NT2/D1 (cell line): ENCODE measurements around the gene CELF2.

ENCODE experiments used
- DNase-seq: peaks from one replicate; pipeline ENCODE4 v3.0.0-alpha.2; 2011; ENCODE audit warnings: low read depth, low spot score
- H3K27me3 ChIP-seq: 2 replicates; pipeline ENCODE4 v1.6.0; 2011; ENCODE audit warnings: mild to moderate bottlenecking; ENCODE audit not compliant: insufficient read length, insufficient read depth
- H3K36me3 ChIP-seq: 2 replicates; pipeline ENCODE4 v1.6.1; 2011; ENCODE audit warnings: mild to moderate bottlenecking, low read length, mixed read lengths; ENCODE audit not compliant: insufficient read depth, insufficient read length
- H3K4me1 ChIP-seq: 2 replicates; pipeline ENCODE4 v1.5.1; 2011; ENCODE audit not compliant: insufficient read depth, insufficient read length
- H3K4me3 ChIP-seq: 2 replicates; pipeline ENCODE4 v1.5.1; 2011; ENCODE audit warnings: low read depth; ENCODE audit not compliant: insufficient read length
- H3K9ac ChIP-seq: 2 replicates; pipeline ENCODE4 v1.6.0; 2011; ENCODE audit warnings: low read depth; ENCODE audit not compliant: insufficient read length
- H3K9me3 ChIP-seq: 2 replicates; pipeline ENCODE4 v1.5.1; 2011; ENCODE audit warnings: mild to moderate bottlenecking, low read length; ENCODE audit not compliant: insufficient read depth
- SUZ12 ChIP-seq: IDR thresholded peaks from 2 replicates; pipeline ENCODE4 v1.6.1; 2011; ENCODE audit not compliant: insufficient read length, insufficient read depth; ENCODE audit errors: extremely low read depth
- YY1 ChIP-seq: IDR thresholded peaks from 2 replicates; pipeline ENCODE4 v1.6.1; 2011; ENCODE audit not compliant: insufficient read length, insufficient read depth
- ZNF274 ChIP-seq: IDR thresholded peaks from 2 replicates; pipeline ENCODE4 v1.6.1; 2011; ENCODE audit warnings: mild to moderate bottlenecking, low read depth, low read length

Gene CELF2

DNA sequence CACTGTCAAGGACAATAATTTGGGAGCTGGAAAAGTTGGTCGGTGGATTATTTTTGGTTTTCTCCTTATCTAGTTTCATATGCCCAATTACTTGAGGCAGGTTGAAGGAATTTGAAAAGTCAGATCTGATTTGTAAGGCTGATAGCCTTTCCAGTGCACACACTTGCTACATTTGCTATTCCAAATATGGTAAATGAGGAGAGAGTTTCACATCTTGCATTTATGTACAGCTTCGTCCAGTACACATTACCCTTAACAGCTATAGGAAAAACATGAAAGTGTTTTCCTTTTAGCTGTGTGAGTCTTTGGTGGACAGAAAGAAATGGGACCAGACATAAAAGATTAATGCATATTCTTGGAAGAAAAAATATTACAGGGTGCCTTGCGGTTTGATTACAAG lies 201.8 kb downstream of the CELF2 start:
- DNase-seq, result no peak
- Histone ChIP-seq H3K9me3 (no peaks in the 10 kb centered on the region), H3K4me1 (no peaks in the 10 kb centered on the region), H3K27me3 (no peaks in the 10 kb centered on the region), H3K9ac (no peak overlapping the region), H3K4me3 (no peak overlapping the region), H3K36me3 (no peaks in the 10 kb centered on the region)
- TF ChIP-seq SUZ12, result no peak
- TF ChIP-seq ZNF274, result no peak
- TF ChIP-seq YY1, result no peak

DNA sequence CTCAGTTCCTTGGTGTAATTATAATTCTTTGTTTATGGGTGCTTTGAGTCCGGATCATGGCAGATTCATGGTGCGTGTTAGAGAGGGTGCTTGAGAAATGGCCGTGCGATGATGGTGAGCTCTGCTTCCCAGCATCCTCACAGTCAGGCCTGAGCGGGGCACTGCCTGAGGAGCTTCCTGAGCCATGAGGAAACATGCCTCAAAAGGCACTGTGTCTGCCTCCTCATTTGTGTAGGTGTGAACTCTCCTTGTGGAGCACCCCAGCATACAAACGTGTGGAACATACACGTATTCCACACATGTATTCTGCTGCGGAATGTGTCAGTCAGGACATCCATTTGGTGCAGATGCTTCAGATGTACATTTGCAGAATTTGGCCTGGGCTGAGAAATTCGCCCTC lies 205.4 kb downstream of the CELF2 start:
- H3K9me3 ChIP-seq, result no peaks in the 10 kb centered on the region
- TF ChIP-seq ZNF274 (no peak), SUZ12 (no peak), YY1 (no peak)
- no peaks in the 10 kb centered on the region for H3K36me3 ChIP-seq
- H3K4me1 ChIP-seq, result peaks cover 3% of the 10 kb centered on the region
- H3K27me3 ChIP-seq, result no peaks in the 10 kb centered on the region
- no peak overlapping the region for H3K9ac ChIP-seq
- no peak for DNase-seq
- no peak overlapping the region for H3K4me3 ChIP-seq

DNA sequence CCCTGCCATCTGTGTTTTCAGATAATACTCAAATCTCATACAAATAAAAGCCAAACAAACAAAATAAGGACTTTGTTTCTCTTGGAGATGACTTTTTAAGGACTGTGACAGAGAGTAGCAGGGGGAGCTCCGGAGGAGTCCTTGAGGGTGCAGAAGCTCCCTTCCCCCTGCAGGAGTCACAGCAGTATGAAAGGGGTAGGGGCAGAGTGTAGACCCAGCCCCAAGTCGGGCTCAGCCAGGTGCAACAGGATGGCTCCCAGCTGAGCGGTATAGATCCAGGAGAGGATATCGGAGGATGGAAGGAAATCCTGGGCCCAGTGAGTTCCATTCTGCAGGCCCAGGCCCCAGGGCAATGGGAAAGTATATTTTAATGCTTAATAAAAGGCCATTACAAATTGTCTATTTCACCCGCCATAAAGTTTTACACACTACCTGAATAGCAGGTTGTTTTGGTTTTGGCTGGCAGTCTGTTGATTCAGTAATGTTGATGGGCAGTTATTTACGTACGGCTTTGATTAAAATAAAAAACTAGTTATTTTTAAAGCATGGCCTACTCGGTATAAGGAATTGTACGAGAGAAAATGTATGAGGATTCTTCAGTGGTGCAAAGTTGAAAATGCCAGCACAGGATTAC lies 206.0 kb downstream of the CELF2 start:
- H3K27me3 ChIP-seq, result no peaks in the 10 kb centered on the region
- no peaks in the 10 kb centered on the region for H3K9me3 ChIP-seq
- DNase-seq, result no peak
- peaks cover 3% of the 10 kb centered on the region for H3K4me1 ChIP-seq
- no peaks in the 10 kb centered on the region for H3K36me3 ChIP-seq
- no peak overlapping the region for H3K9ac ChIP-seq
- TF ChIP-seq YY1, result no peak
- no peak for TF ChIP-seq SUZ12
- no peak for TF ChIP-seq ZNF274
- no peak overlapping the region for H3K4me3 ChIP-seq

DNA sequence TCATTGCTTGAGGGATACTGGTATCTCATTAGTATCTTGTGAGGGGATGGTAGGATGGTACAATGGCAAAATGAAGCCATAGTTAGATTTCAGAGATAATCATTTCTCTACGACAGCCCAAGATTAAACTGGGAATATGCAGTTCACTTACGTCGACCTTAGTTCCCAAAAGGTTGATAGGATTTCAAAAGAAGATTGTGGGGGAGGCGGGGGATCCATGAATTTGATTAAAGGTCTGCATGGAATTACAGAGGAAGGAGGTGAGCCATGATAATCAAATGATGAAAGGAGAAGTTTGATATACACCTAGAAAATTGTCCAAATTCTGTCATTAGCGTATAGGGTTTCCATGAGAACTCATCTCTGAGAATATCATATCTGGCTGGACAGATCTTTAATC lies 206.6 kb downstream of the CELF2 start:
- DNase-seq, result no peak
- no peaks in the 10 kb centered on the region for H3K9me3 ChIP-seq
- no peak overlapping the region for H3K9ac ChIP-seq
- peaks cover 3% of the 10 kb centered on the region for H3K4me1 ChIP-seq
- no peaks in the 10 kb centered on the region for H3K27me3 ChIP-seq
- no peak for TF ChIP-seq ZNF274
- no peak for TF ChIP-seq SUZ12
- no peak overlapping the region for H3K4me3 ChIP-seq
- H3K36me3 ChIP-seq, result no peaks in the 10 kb centered on the region

DNA sequence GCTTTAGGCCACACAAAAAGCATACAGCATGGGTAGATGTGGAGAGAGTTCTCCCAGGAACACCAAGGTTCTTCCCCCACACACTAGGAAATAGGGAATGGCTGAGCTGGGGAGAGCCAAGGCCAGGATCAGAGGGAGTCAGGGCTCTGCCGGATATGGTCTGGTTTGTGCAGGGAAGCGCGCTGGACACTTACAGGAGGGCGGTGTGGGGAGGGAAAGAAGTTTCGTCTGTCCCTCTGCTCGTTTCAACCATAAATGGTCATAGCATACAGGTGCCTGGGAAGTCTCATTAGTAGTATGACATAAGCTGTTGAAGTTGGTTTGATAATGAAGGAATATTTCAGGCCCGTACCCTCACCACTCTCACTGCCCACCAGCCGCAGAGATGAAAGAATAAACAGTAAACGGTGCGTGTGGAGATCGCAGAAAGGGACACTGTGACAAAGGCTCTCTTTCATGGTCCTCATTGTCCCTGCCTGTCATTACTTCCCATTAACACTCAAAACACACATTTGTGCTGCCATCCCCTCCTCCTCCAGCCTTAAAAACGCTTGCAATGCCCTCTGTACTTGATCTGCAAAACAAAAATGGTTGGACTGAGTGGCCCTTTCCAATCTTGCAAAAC lies 207.2 kb downstream of the CELF2 start:
- H3K27me3 ChIP-seq, result no peaks in the 10 kb centered on the region
- no peak for DNase-seq
- no peak overlapping the region for H3K9ac ChIP-seq
- no peaks in the 10 kb centered on the region for H3K36me3 ChIP-seq
- no peak overlapping the region for H3K4me3 ChIP-seq
- H3K9me3 ChIP-seq, result no peaks in the 10 kb centered on the region
- TF ChIP-seq YY1, result no peak
- TF ChIP-seq ZNF274, result no peak
- no peak for TF ChIP-seq SUZ12
- peaks cover 3% of the 10 kb centered on the region for H3K4me1 ChIP-seq

DNA sequence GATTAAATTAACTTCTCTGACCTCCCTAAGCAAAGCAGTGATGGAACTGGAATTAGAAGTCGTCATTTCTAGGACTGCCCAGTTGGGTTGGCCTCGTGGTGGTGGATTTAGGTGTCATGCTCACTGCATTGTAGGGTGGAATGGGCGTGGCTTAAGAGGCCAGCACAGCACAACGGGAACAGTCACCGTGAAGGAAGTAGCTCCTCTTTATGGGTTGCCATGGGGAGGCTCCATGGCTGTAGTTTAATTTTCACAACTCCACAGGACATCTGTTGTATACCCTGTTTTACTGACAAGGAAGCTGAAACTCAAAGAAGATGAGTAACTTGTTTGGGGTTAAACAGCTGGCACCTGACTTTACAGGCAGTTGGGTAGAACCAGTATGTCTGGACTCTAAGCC lies 208.3 kb downstream of the CELF2 start:
- H3K4me1 ChIP-seq, result peaks cover 3% of the 10 kb centered on the region

DNA sequence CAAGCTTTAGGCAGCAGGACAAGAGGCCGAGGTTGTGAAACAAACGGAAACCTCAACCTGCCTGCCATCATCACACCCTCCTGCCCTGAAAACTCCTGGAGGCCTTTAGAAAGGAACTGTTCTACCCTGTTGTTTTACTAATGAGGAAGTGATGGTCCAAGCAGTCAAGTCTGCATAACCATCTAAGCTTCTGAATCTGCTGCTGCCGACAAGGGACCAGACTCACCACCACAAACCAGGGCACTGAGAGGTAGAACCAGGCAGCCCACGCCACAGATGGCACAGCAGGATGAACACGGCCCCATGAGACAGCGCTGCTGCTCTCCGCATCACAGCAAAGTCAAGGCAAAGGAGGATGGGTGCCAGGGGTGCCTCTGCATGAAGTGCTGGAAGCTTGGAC lies 209.4 kb downstream of the CELF2 start:
- H3K36me3 ChIP-seq, result no peaks in the 10 kb centered on the region
- H3K9ac ChIP-seq, result no peak overlapping the region
- no peaks in the 10 kb centered on the region for H3K27me3 ChIP-seq
- H3K4me3 ChIP-seq, result no peak overlapping the region
- DNase-seq, result no peak
- H3K9me3 ChIP-seq, result no peaks in the 10 kb centered on the region
- peaks cover 3% of the 10 kb centered on the region for H3K4me1 ChIP-seq
- TF ChIP-seq ZNF274 (no peak), SUZ12 (no peak), YY1 (no peak)

More for the DNA sequence above, 208.3 kb downstream of the CELF2 start:
- H3K9me3 ChIP-seq, result no peaks in the 10 kb centered on the region
- TF ChIP-seq SUZ12, result no peak
- no peak for TF ChIP-seq ZNF274
- no peak for TF ChIP-seq YY1
- H3K36me3 ChIP-seq, result no peaks in the 10 kb centered on the region
- H3K27me3 ChIP-seq, result no peaks in the 10 kb centered on the region
- DNase-seq, result no peak
- no peak overlapping the region for H3K4me3 ChIP-seq
- H3K9ac ChIP-seq, result no peak overlapping the region
